Measurements from ENCODE around the gene SLC22A23.

Gene SLC22A23

GRCh38 chr6:3376064-3376463, 80.8 kb downstream of the SLC22A23 start:
- TF ChIP-seq CTCF (IDR thresholded peaks at IDR 0.05; ENCODE audit: poor library complexity, severe bottlenecking) = no peak
- no peaks in the 10 kb centered on the region for H3K9me3 ChIP-seq (ENCODE audit: severe bottlenecking)
- DNase-seq (ENCODE audit: low spot score) (no peak), ATAC-seq (ENCODE audit: low read depth) (no peak)
- no peaks in the 10 kb centered on the region for H3K27me3 ChIP-seq (ENCODE audit: insufficient read depth, poor library complexity, severe bottlenecking)
- H3K4me1 ChIP-seq (ENCODE audit: insufficient read depth, poor library complexity, severe bottlenecking) = peaks cover 14% of the 10 kb centered on the region
- H3K4me3 ChIP-seq (ENCODE audit: severe bottlenecking) = no peak overlapping the region
- no peak overlapping the region for H3K27ac ChIP-seq (ENCODE audit: poor library complexity, severe bottlenecking)
- H3K36me3 ChIP-seq (ENCODE audit: low read depth) = no peaks in the 10 kb centered on the region

- DNase-seq (ENCODE audit: low spot score) = no peak
- no peak for TF ChIP-seq CTCF (IDR thresholded peaks at IDR 0.05; ENCODE audit: poor library complexity, severe bottlenecking)
- no peaks in the 10 kb centered on the region for H3K36me3 ChIP-seq (ENCODE audit: low read depth)
- no peak overlapping the region for H3K27ac ChIP-seq (ENCODE audit: poor library complexity, severe bottlenecking)
- H3K4me3 ChIP-seq (ENCODE audit: severe bottlenecking) = no peak overlapping the region
- ATAC-seq (ENCODE audit: low read depth) = no peak
- H3K27me3 ChIP-seq (ENCODE audit: insufficient read depth, poor library complexity, severe bottlenecking) = no peaks in the 10 kb centered on the region
- H3K9me3 ChIP-seq (ENCODE audit: severe bottlenecking) = no peaks in the 10 kb centered on the region
- H3K4me1 ChIP-seq (ENCODE audit: insufficient read depth, poor library complexity, severe bottlenecking) = peaks cover 14% of the 10 kb centered on the region
These were observed 83.2 kb downstream of the SLC22A23 start for GRCh38 chr6:3373597-3374203.

GRCh38 chr6:3372912-3373554, 83.8 kb downstream of the SLC22A23 start:
- Histone ChIP-seq H3K27ac (ENCODE audit: poor library complexity, severe bottlenecking) (no peak overlapping the region), H3K36me3 (ENCODE audit: low read depth) (no peaks in the 10 kb centered on the region), H3K4me3 (ENCODE audit: severe bottlenecking) (no peak overlapping the region), H3K27me3 (ENCODE audit: insufficient read depth, poor library complexity, severe bottlenecking) (no peaks in the 10 kb centered on the region), H3K4me1 (ENCODE audit: insufficient read depth, poor library complexity, severe bottlenecking) (peaks cover 13% of the 10 kb centered on the region), H3K9me3 (ENCODE audit: severe bottlenecking) (no peaks in the 10 kb centered on the region)
- ATAC-seq (ENCODE audit: low read depth) (no peak), DNase-seq (ENCODE audit: low spot score) (no peak)
- no peak for TF ChIP-seq CTCF (IDR thresholded peaks at IDR 0.05; ENCODE audit: poor library complexity, severe bottlenecking)

GRCh38 chr6:3372184-3372846, 84.5 kb downstream of the SLC22A23 start:
- TF ChIP-seq CTCF (IDR thresholded peaks at IDR 0.05; ENCODE audit: poor library complexity, severe bottlenecking) = no peak
- peaks cover 7% of the 10 kb centered on the region for H3K4me1 ChIP-seq (ENCODE audit: insufficient read depth, poor library complexity, severe bottlenecking)
- no peak overlapping the region for H3K4me3 ChIP-seq (ENCODE audit: severe bottlenecking)
- no peaks in the 10 kb centered on the region for H3K27me3 ChIP-seq (ENCODE audit: insufficient read depth, poor library complexity, severe bottlenecking)
- no peaks in the 10 kb centered on the region for H3K9me3 ChIP-seq (ENCODE audit: severe bottlenecking)
- no peak for ATAC-seq (ENCODE audit: low read depth)
- DNase-seq (ENCODE audit: low spot score) = no peak
- no peak overlapping the region for H3K27ac ChIP-seq (ENCODE audit: poor library complexity, severe bottlenecking)
- no peaks in the 10 kb centered on the region for H3K36me3 ChIP-seq (ENCODE audit: low read depth)

Data from RWPE2 (cell line).